Measurements from ENCODE around the gene GET3.
"Not testable (repeated sequence)": the region's sequence is repeated elsewhere in the genome, so short reads cannot be mapped to it uniquely, and the experiment has no call there.

GET3 gene

GRCh38 chr19:12715929-12716328 lies 21.4 kb upstream of the GET3 start:
- DNase-seq (ENCODE audit: low read depth), result no peak

GRCh38 chr19:12720296-12720695 lies 17.0 kb upstream of the GET3 start:
- DNase-seq (ENCODE audit: low read depth), result no peak

GRCh38 chr19:12720851-12721655 lies 16.2 kb upstream of the GET3 start:
- DNase-seq (ENCODE audit: low read depth), result no peak

- peak; percentile 22 for DNase-seq (ENCODE audit: low read depth)
These were observed 15.4 kb upstream of the GET3 start for GRCh38 chr19:12721656-12722565.

- DNase-seq (ENCODE audit: low read depth), result peak; percentile 86
These were observed 14.5 kb upstream of the GET3 start for GRCh38 chr19:12722566-12723380.

GRCh38 chr19:12723381-12723640 lies 14.0 kb upstream of the GET3 start:
- DNase-seq (ENCODE audit: low read depth), result no peak

GRCh38 chr19:12723641-12724426 lies 13.5 kb upstream of the GET3 start, which contains the start of gene TNPO2:
TNPO2 (minus strand) TSS chr19:12723932; CDS start chr19:12720977, 2,955 bp downstream.
- DNase-seq (ENCODE audit: low read depth), result peak; percentile 51

GRCh38 chr19:12725612-12726011 lies 11.7 kb upstream of the GET3 start:
- not testable (repeated sequence) for DNase-seq (ENCODE audit: low read depth)

- DNase-seq (ENCODE audit: low read depth), result no peak
These were observed 10.3 kb upstream of the GET3 start for GRCh38 chr19:12726988-12727316.

GRCh38 chr19:12727745-12728433 lies 9.4 kb upstream of the GET3 start:
- no peak for DNase-seq (ENCODE audit: low read depth)

- no peak for DNase-seq (ENCODE audit: low read depth)
These were observed 7.2 kb upstream of the GET3 start for GRCh38 chr19:12730064-12730463.

GRCh38 chr19:12731337-12731736 lies 6.0 kb upstream of the GET3 start:
- DNase-seq (ENCODE audit: low read depth), result no peak

GRCh38 chr19:12733369-12734214 lies 3.7 kb upstream of the GET3 start:
- DNase-seq (ENCODE audit: low read depth), result peak; percentile 40

GRCh38 chr19:12737835-12738351 lies 596 bp downstream of the GET3 start:
- DNase-seq (ENCODE audit: low read depth), result no peak

- DNase-seq (ENCODE audit: low read depth), result no peak
These were observed 8.0 kb downstream of the GET3 start for GRCh38 chr19:12745166-12745897.

- DNase-seq (ENCODE audit: low read depth), result no peak
These were observed 11.2 kb downstream of the GET3 start for GRCh38 chr19:12748489-12748888.

GRCh38 chr19:12749938-12750521 lies 12.7 kb downstream of the GET3 start:
- DNase-seq (ENCODE audit: low read depth), result no peak

GRCh38 chr19:12750851-12751250 lies 13.6 kb downstream of the GET3 start:
- no peak for DNase-seq (ENCODE audit: low read depth)

- DNase-seq (ENCODE audit: low read depth), result no peak
These were observed 14.3 kb downstream of the GET3 start, which contains the start of gene BEST2 for GRCh38 chr19:12751635-12752034. BEST2 (plus strand) TSS chr19:12751791; CDS start chr19:12752593, 802 bp downstream.
